Right atrium auricular region (tissue), 2 donors: ENCODE data around the gene ZNF761. TPM values are rescaled to one million over a fixed set of nuclear protein-coding genes. Genes with fewer than 3 reads are reported as not detected.
"Not testable (repeated sequence)": the region's sequence is repeated elsewhere in the genome, so short reads cannot be mapped to it uniquely, and the experiment has no call there.

Source experiments
- DNase-seq: peaks from one replicate; pipeline ENCODE4 v3.0.0-alpha.2; 2019; ENCODE audit warnings: low spot score
- H3K27ac ChIP-seq, 2 donors: fragments of 200-600 bp; sonication (generic); 1 replicate in 1 of 2; 2 replicates in 1 of 2; pipeline ENCODE4 v1.5.1; 2016 to 2019
- H3K27me3 ChIP-seq, 2 donors: fragments of 200-600 bp; sonication (generic); one replicate each; pipeline versions ENCODE4 v1.5.1 to v1.6.0; 2017 to 2019
- H3K36me3 ChIP-seq: fragments of 200-600 bp; sonication (generic); one replicate; pipeline ENCODE4 v1.5.1; 2016
- H3K4me1 ChIP-seq, 2 donors: fragments of 200-600 bp; sonication (generic); one replicate each; pipeline versions ENCODE4 v1.5.1 to v1.6.0; 2017 to 2019
- H3K4me3 ChIP-seq, 2 donors: fragments of 200-600 bp; sonication (generic); 1 replicate in 1 of 2; 2 replicates in 1 of 2; pipeline ENCODE4 v1.5.1; 2017 to 2019; ENCODE audit warnings: mild to moderate bottlenecking in 1 of 2, moderate library complexity in 1 of 2
- H3K9me3 ChIP-seq, 2 donors: fragments of 200-600 bp; sonication (generic); one replicate each; pipeline ENCODE4 v1.5.1; 2019
- total RNA-seq, 2 donors: library from RNA; depleted of rRNA; stranded (reverse); fragments of >200 nt; gene quantifications; one replicate each; pipeline ENCODE4 v1.1.0, GENCODE V29; 2016
- TF ChIP-seq, protein P1 (sequence below), 2 donors: fragments of 200-600 bp; sonication (generic); IDR thresholded peaks; one replicate each; pipeline ENCODE4 v1.5.1; 2019; ENCODE audit warnings: antibody characterized with exemption in 2 of 2

Gene ZNF761
- total RNA-seq, 2 donors from 2014 or later: 3.8 to 6.0 TPM

DNA sequence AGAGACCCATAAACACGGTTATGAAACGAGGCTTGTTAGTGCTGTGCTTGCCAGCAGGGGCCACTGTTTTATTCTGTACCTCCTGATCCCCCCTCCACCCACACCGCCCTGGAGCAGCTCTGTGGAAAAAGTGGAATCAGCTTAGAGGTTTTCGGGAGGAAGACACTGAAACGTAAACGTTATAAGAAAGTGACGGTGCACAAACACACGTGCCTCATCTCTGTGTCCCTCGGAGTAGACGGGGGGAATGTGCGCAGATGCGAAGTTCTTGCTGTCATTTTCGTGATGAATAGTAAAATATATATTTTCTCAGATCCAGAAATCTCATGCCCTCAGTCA lies 72.5 kb downstream of the ZNF761 start:
- not testable (repeated sequence) for H3K27me3 ChIP-seq, H3K36me3 ChIP-seq, H3K4me1 ChIP-seq, H3K4me3 ChIP-seq, H3K27ac ChIP-seq, DNase-seq, H3K9me3 ChIP-seq
- TF ChIP-seq, protein P1, sequence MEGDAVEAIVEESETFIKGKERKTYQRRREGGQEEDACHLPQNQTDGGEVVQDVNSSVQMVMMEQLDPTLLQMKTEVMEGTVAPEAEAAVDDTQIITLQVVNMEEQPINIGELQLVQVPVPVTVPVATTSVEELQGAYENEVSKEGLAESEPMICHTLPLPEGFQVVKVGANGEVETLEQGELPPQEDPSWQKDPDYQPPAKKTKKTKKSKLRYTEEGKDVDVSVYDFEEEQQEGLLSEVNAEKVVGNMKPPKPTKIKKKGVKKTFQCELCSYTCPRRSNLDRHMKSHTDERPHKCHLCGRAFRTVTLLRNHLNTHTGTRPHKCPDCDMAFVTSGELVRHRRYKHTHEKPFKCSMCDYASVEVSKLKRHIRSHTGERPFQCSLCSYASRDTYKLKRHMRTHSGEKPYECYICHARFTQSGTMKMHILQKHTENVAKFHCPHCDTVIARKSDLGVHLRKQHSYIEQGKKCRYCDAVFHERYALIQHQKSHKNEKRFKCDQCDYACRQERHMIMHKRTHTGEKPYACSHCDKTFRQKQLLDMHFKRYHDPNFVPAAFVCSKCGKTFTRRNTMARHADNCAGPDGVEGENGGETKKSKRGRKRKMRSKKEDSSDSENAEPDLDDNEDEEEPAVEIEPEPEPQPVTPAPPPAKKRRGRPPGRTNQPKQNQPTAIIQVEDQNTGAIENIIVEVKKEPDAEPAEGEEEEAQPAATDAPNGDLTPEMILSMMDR (IDR thresholded peaks at IDR 0.05): peak in 1 of 2 donors; percentile 35

DNA sequence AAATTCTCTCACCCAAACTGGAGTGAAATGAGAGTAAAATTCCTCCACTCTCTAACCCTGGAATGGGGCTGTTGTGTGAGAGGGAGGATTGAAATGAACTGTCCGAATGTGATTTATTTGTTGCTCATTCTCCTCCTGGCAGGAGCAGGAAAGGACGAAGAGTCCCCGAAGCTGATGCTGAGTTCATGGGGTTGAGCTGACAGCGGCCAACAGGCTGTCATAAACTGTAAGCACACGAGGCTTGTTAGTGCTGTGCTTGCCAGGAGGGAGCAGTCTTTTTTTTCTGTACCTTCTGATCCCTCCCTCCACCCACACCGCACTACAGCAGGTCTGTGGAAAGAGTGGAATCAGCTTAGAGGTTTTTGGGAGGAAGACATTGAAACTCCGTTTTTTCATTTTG lies 73.1 kb downstream of the ZNF761 start:
- TF ChIP-seq, protein P1 (IDR thresholded peaks at IDR 0.05): no peak
- Histone ChIP-seq H3K4me1 (no peaks in the 10 kb centered on the region), H3K9me3 (no peaks in the 10 kb centered on the region), H3K27ac (no peak overlapping the region), H3K27me3 (no peaks in the 10 kb centered on the region), H3K36me3 (no peaks in the 10 kb centered on the region), H3K4me3 (no peak overlapping the region)
- DNase-seq: no peak

DNA sequence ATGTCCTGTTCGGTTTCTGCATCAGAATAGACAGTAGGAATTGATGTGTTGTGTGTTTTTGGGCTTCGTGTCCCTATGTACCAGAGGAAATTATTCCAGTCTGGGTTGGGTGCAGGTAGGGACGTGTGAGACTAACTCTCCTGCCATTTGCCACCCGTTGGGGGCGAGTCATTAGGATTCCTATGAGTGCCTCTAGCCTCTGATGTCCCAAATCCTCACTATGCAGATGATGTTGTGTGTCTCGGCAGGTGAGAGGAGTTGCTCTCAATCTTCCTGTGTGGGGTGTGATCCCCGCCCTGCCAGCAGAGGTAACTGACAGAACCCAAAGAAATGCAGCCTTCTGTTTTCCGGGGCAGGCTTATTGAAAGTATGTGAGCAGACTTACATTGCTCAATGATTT lies 74.9 kb downstream of the ZNF761 start:
- DNase-seq: no peak
- Histone ChIP-seq H3K4me1 (no peaks in the 10 kb centered on the region), H3K4me3 (no peak overlapping the region), H3K27ac (no peak overlapping the region), H3K9me3 (no peaks in the 10 kb centered on the region), H3K36me3 (no peaks in the 10 kb centered on the region), H3K27me3 (no peaks in the 10 kb centered on the region)
- TF ChIP-seq, protein P1 (IDR thresholded peaks at IDR 0.05): no peak

Other genes with a start within 250 kb of the ZNF761 start
- 1 to 10 TPM; 1.1 to 2.2 TPM for gene ZNF665, start 238.6 kb upstream of the ZNF761 start, total RNA-seq
- gene ZNF677, start 177.1 kb upstream of the ZNF761 start, total RNA-seq: 10 to 100 TPM; 10.7 to 21.3 TPM
- not detected for gene VN1R2, start 173.7 kb upstream of the ZNF761 start, total RNA-seq
- gene VN1R4, start 164.3 kb upstream of the ZNF761 start, total RNA-seq: not detected
- 1 to 10 TPM; 2.4 to 3.3 TPM for gene ZNF845, start 98.2 kb upstream of the ZNF761 start, total RNA-seq
- 1 to 10 TPM; 3.2 to 3.3 TPM for gene ZNF525, start 66.3 kb upstream of the ZNF761 start, total RNA-seq
- 1 to 10 TPM; 2.3 to 4.2 TPM for gene ZNF765, start 36.8 kb upstream of the ZNF761 start, total RNA-seq
- 1 to 10 TPM in 1 of 2 donors, under 1 TPM in 1; 0.63 to 1.3 TPM for gene ZNF813, start 35.7 kb downstream of the ZNF761 start, total RNA-seq
- gene ZNF331, start 106.2 kb downstream of the ZNF761 start, total RNA-seq: 10 to 100 TPM; 16.9 to 26.7 TPM
- not detected for gene DPRX, start 200.0 kb downstream of the ZNF761 start, total RNA-seq